Epithelial cell of esophagus (primary cell): ENCODE measurements around the gene GET3.
"Not testable (repeated sequence)": the region's sequence is repeated elsewhere in the genome, so short reads cannot be mapped to it uniquely, and the experiment has no call there.

Experiments
- DNase-seq: peaks from one replicate; pipeline ENCODE4 v3.0.0; 2010; ENCODE audit warnings: low read depth
- H3K4me3 ChIP-seq: 2 replicates; pipeline ENCODE4 v1.5.1; 2011; ENCODE audit warnings: mild to moderate bottlenecking, low read length, control low read depth
- TF ChIP-seq, protein P1 (sequence below): IDR thresholded peaks from 2 replicates; pipeline ENCODE4 v1.5.1; 2011; ENCODE audit warnings: low read depth, mild to moderate bottlenecking, low read length, control low read depth, inconsistent platforms; ENCODE audit not compliant: insufficient read depth; ENCODE audit errors: missing control alignments

GET3 gene

DNA sequence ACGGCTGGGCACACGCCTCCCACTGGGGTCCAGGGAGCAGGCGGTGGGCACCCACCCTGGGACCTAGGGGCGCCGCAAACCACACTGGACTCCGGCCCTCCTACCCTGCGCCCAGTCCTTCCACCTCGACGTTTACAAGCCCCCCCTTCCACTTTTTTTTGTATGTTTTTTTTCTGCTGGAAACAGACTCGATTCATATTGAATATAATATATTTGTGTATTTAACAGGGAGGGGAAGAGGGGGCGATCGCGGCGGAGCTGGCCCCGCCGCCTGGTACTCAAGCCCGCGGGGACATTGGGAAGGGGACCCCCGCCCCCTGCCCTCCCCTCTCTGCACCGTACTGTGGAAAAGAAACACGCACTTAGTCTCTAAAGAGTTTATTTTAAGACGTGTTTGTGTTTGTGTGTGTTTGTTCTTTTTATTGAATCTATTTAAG, 55.6 kb downstream of the GET3 start:
- no peak for DNase-seq
- peak overlapping the region; percentile 92 for H3K4me3 ChIP-seq
- TF ChIP-seq, protein P1, sequence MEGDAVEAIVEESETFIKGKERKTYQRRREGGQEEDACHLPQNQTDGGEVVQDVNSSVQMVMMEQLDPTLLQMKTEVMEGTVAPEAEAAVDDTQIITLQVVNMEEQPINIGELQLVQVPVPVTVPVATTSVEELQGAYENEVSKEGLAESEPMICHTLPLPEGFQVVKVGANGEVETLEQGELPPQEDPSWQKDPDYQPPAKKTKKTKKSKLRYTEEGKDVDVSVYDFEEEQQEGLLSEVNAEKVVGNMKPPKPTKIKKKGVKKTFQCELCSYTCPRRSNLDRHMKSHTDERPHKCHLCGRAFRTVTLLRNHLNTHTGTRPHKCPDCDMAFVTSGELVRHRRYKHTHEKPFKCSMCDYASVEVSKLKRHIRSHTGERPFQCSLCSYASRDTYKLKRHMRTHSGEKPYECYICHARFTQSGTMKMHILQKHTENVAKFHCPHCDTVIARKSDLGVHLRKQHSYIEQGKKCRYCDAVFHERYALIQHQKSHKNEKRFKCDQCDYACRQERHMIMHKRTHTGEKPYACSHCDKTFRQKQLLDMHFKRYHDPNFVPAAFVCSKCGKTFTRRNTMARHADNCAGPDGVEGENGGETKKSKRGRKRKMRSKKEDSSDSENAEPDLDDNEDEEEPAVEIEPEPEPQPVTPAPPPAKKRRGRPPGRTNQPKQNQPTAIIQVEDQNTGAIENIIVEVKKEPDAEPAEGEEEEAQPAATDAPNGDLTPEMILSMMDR, result no peak

DNA sequence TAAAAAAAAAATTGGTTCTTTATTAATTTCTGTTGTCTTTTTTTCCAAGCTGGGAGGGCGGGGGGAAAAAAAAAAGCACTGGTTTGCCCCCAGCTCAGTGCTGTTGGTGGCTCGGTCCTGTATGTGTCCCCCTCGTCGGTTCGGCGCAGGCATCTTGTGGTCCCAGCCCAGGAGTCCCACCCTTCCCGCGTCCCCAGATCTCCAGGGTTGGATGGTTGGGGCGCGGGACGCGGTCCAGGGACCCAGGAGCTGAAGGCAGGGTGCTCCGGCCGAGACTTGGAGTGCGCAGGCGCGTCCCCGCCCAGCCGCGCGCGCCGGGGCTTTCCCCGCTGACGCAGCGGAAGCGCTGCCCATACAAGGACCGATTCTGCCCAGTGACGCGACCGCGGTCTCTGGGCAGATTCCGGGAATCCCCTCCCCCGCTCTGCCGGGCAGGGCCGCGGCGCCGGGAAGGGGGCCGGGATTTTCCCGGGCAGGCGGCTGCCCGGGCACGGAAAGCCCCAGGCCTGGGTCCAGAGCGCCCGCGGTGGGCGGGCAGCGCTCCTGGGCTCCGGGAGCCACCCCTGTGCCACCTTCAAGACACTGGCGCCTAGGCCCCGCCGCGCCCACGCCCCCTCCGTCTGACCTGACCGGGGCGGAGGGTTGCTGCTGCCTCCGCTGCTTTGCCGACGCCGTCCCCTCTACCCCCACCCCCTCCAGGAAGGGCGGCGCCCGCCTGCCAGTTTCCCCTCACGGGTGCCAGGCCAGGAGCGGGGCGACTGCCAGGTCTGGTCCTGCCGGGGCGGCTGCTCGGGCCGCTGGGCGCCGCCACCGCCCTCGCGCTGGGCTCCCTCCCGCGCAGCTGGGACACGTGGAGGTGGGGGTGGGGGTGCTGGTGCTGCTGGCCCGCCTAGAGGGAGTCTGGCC, 56.2 kb downstream of the GET3 start:
- peak; percentile 96 for DNase-seq
- H3K4me3 ChIP-seq, result peak overlapping the region; percentile 92
- TF ChIP-seq, protein P1, result no peak

DNA sequence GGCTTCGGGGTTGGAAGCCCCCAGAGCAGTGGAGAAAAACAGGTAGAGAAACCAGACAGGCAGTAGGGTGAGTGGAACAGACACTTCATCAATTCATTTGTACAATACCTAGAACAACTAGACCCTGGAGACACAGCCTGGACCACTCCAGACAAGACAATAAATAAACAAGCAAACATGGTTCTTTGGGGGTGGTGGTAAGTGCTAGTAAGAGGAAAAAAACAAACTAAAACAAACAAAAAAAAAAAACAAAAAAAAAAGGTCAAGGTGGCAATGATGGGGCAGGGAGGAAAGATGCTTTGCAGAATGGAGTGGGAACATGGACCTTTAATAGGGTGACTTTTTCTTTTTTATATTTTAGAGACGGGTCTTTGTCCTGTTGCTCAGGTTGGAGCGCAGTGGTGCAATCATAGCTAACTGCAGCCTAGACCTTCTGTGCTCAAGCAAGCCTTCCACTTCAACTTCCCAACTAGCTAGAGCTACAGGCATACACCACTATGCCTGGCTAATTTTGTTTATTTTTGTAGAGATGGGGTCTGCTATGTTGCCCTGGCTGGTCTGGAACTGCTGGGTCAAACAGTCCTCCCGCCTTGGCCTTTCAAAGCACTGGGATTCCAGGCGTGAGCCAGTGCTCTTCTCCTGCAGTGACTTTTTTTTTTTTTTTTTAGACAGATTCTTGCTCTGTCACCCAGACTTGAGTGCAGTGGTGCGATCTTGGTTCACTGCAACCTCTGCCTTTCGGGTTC, 57.1 kb downstream of the GET3 start:
- H3K4me3 ChIP-seq, result no peak overlapping the region
- DNase-seq, result no peak
- TF ChIP-seq, protein P1, result no peak

DNA sequence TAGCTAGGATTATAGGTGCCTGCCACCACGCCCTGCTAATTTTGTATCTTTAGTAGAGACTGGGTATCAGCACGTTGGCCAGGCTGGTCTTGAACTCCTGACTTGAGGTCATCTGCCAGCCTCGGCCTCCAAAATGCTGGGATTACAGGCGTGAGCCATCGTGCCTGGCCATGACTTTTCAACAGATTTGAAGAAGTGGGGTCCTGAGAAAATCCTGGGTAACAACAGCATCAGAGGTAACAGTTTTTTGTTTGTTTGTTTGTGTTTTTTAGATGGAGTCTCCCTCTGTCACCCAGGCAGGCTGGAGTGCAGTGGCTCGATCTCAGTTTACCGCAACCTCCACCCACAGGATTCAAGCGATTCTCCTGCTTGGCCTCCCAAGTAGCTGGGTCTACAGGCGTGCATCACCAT, 57.7 kb downstream of the GET3 start:
- no peak for DNase-seq
- H3K4me3 ChIP-seq, result no peak overlapping the region
- TF ChIP-seq, protein P1, result no peak

DNA sequence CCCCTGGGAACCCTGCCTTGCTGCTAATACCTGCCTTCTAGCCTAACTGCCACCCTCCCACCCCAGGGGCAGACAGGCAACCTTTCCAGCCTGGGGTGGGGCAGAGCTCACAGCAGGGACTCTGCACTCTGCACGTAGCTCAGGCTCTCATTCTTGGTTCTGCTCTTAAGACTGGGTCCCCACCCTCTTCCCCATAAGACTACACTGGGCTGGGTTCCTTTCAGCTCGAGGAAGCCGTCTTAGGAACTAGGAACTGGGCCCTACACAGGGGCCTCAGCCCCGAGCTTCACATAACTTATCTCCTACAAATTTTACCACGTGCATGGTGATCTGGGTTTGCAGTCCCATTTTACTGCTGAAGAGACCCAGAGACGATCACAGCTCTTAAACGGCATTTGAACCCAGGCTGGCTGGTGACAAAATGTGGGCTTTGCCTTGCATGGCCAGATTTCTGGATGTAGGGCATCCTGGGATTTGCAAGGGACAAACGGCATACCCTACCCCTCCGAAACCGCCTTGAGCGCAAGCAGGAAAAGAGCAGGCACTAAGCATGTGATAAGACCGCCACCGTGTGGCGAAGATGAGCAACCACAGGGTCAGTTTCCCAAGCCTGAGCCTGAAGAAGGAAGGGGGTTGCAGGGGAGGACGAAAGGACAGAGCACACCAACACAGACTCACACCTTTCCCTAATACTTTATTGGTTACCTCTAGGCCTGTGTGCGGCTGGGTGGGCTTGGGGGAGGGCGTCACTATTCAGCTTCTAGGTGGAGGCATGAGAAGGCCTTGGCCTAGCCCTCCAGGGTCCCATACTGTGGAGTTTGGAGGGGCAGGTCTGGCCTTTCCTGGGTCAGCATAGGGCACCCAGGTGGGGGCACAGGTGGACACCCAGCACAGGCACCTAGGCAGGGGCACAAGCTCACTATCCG, 59.1 kb downstream of the GET3 start:
- DNase-seq, result peak; percentile 78
- H3K4me3 ChIP-seq, result no peak overlapping the region

DNA sequence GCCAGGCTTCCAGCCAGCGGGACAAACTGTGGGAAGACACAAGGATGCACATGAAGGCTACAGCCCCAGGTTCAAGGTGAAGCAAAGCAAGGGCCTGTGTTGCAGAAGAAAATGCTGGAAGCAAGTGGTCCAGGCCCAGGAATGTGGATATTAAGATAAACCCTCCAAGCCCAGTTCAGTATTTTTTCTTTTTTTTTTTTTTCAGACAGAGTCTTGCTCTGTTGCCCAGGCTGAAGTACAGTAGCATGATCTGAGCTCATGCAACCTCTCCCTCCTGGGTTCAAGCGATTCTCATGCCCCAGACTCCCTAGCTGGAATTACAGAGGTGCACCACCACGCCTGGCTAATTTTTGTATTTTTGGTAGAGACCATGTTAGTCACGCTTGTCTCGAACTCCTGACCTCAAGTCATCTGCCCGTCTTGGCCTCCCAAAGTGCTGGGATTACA, 59.9 kb downstream of the GET3 start:
- H3K4me3 ChIP-seq, result no peak overlapping the region
- DNase-seq, result no peak
- TF ChIP-seq, protein P1, result no peak

More for the DNA sequence above, 59.1 kb downstream of the GET3 start:
- TF ChIP-seq, protein P1, result peak; percentile 97

DNA sequence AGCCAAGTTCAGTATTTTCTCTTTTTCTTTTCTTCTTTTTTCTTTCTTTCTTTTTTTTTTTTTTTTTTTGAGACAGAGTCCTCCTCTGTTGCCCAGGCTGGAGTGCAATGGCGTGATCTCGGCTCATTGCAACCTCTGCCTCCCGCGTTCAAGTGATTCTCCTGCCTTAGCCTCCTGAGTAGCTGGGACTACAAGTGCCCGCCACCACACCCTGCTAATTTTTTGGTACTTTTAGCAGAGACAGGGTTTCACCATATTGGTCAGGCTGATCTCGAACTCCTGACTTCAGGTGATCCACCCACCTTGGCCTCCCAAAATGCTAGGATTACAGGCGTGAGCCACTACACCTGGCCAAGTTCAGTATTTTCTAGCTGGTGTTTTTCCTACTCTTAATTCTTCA, 60.3 kb downstream of the GET3 start:
- H3K4me3 ChIP-seq, DNase-seq: not testable (repeated sequence)
